Neural cell (in vitro differentiated cells): ENCODE data around the gene FA2H.

ENCODE experiments used
- CTCF ChIP-seq: fragments of 450-650 bp; IDR thresholded peaks from 2 replicates; pipeline ENCODE4 v1.5.1; 2014; ENCODE audit warnings: antibody characterized with exemption, mild to moderate bottlenecking, moderate library complexity; ENCODE audit not compliant: poor library complexity, severe bottlenecking
- EP300 ChIP-seq: fragments of 450-650 bp; conservative IDR thresholded peaks from 2 replicates; pipeline ENCODE4 v1.6.1; 2014; ENCODE audit warnings: antibody characterized with exemption, mild to moderate bottlenecking, moderate library complexity; ENCODE audit not compliant: poor library complexity, severe bottlenecking
- EZH2 ChIP-seq: fragments of 200-600, 300-800 bp; shearing (Covaris generic), sonication (generic); IDR thresholded peaks from 2 replicates; pipeline ENCODE4 v1.6.1; 2014; ENCODE audit warnings: antibody characterized with exemption, low read length, borderline replicate concordance, mild to moderate bottlenecking; ENCODE audit not compliant: insufficient read depth, poor library complexity, severe bottlenecking
- MXI1 ChIP-seq: fragments of 450-650 bp; conservative IDR thresholded peaks from 2 replicates; pipeline ENCODE4 v1.6.1; 2014; ENCODE audit warnings: antibody characterized with exemption, mild to moderate bottlenecking; ENCODE audit not compliant: poor library complexity, severe bottlenecking
- POLR2AphosphoS5 ChIP-seq: IDR thresholded peaks from 2 replicates; pipeline ENCODE4 v1.6.1; 2012
- RAD21 ChIP-seq: fragments of 450-650 bp; conservative IDR thresholded peaks from 2 replicates; pipeline ENCODE4 v1.6.1; 2014; ENCODE audit warnings: antibody characterized with exemption, mild to moderate bottlenecking, moderate library complexity
- REST ChIP-seq: IDR thresholded peaks from 2 replicates; pipeline ENCODE4 v1.6.1; 2012; ENCODE audit warnings: borderline replicate concordance
- SMC3 ChIP-seq: fragments of 450-650 bp; conservative IDR thresholded peaks from 2 replicates; pipeline ENCODE4 v1.6.1; 2014; ENCODE audit warnings: antibody characterized with exemption, mild to moderate bottlenecking, moderate library complexity; ENCODE audit not compliant: poor library complexity
- TAF1 ChIP-seq: IDR thresholded peaks from 2 replicates; pipeline ENCODE4 v1.6.1; 2012; ENCODE audit warnings: low read depth

DNA sequence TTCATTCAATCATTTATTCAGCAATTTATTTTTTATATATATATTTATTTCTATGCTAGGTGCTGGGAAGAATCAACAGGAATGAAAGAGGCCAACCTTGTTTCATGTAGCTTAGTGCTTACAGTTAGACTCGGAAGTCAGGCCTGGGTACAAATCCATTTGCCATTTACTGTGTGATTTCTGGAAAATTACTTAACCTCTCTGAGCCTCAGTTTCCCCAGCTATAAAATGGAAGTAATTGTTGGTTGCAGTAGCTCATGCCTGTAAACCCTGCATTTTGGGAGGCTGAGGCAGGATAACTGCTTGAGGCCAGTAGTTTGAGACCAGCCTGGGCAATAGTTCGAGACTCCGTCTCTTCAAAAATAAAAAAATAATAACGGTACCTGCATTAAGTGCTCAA is 46.7 kb downstream of the FA2H start:
- TF ChIP-seq REST = no peak
- no peak for TF ChIP-seq EP300
- TF ChIP-seq CTCF = no peak
- no peak for TF ChIP-seq TAF1
- no peak for TF ChIP-seq EZH2
- no peak for TF ChIP-seq RAD21
- no peak for TF ChIP-seq SMC3
- no peak for TF ChIP-seq POLR2AphosphoS5
- no peak for TF ChIP-seq MXI1
